ENCODE measurements around the gene CDCA5. TPM values are rescaled to one million over a fixed set of nuclear protein-coding genes. Genes with fewer than 3 reads are reported as not detected.

The CDCA5 gene, protein sequence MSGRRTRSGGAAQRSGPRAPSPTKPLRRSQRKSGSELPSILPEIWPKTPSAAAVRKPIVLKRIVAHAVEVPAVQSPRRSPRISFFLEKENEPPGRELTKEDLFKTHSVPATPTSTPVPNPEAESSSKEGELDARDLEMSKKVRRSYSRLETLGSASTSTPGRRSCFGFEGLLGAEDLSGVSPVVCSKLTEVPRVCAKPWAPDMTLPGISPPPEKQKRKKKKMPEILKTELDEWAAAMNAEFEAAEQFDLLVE
- total RNA-seq = 0.71 TPM

DNA sequence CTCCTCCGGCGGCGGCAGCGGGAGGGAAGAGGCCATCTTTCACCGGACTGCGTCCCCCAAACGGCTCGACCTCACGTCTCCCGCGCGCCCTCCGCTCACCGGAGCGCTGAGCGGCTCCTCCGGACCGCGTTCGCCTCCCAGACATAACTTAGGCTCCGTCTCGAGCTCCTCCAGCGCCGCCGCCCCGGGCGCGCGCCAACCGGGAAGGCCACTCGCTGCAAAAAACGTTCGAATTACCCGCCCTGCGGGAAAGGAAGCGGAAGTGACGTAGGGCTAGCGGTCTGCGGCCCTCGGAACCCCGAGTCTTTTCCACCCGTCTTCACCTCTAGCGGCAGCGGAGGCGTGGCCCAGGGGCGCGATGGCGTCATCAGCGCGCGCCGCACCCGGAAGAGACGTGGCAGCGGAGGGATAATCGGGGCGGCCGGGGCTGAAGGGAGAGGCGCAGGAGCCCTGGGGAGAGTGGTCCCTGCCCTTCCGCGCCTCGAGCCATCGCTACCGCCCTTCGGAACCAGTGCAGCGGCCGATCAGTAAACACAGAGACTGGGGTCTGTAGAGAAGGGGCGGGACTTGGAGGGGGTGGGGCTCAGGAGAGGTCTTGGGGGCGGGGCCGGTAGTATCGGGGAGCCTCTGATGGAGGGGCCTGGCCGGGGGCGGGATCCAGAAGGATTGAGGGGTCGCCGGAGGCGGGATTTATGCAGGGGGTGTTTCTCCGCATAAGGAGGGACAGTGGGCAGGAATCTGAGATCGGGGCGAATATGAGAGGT is at the start of gene CDCA5, which contains the start of gene ZFPL1:
CDCA5 (minus strand) TSS at position 207 of the 764 bp plus-strand sequence; CDS start at position 145, 62 bp downstream.
ZFPL1 (plus strand) TSS at position 389 of the 764 bp plus-strand sequence. CDS start 477 bp downstream, outside the sequence.
- peak; percentile 99 for ATAC-seq
- intact Hi-C loops (cut with DNase I) = no loop called here
- DNase-seq (ENCODE audit: low spot score) = peak; percentile 97

GRCh38 chr11:65132988-65133700 is 49.3 kb upstream of the CDCA5 start:
- DNase-seq (ENCODE audit: low spot score) (peak; percentile 64), ATAC-seq (no peak)
- intact Hi-C loops (cut with DNase I) = no loop called here

GRCh38 chr11:65132238-65132987 is 48.6 kb upstream of the CDCA5 start:
- ATAC-seq = no peak
- intact Hi-C loops (cut with DNase I) = no loop called here
- peak; percentile 56 for DNase-seq (ENCODE audit: low spot score)

- no peak for ATAC-seq
- peak; percentile 37 for DNase-seq (ENCODE audit: low spot score)
- intact Hi-C loops (cut with DNase I) = no loop called here
These were observed 48.0 kb upstream of the CDCA5 start for GRCh38 chr11:65131895-65132237.

DNA sequence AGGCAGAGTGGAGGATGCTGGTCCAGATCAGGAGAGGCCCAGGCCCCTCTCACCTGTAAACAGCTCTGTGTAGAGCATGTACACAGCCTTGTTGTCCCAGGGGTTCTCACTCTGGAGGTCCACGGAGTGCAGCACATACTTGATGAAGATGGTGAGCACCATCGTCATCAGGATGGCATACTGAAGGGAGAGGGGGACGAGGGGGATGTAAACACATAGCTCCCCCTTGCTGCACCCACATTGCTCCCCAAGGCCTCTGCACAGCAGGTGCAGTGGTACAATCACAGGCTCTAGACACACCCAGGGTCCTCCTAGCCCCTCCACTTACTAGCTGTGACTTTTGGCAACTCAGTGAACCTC is 47.6 kb upstream of the CDCA5 start:
- ATAC-seq (no peak), DNase-seq (ENCODE audit: low spot score) (no peak)
- intact Hi-C loops (cut with DNase I) = no loop called here

DNA sequence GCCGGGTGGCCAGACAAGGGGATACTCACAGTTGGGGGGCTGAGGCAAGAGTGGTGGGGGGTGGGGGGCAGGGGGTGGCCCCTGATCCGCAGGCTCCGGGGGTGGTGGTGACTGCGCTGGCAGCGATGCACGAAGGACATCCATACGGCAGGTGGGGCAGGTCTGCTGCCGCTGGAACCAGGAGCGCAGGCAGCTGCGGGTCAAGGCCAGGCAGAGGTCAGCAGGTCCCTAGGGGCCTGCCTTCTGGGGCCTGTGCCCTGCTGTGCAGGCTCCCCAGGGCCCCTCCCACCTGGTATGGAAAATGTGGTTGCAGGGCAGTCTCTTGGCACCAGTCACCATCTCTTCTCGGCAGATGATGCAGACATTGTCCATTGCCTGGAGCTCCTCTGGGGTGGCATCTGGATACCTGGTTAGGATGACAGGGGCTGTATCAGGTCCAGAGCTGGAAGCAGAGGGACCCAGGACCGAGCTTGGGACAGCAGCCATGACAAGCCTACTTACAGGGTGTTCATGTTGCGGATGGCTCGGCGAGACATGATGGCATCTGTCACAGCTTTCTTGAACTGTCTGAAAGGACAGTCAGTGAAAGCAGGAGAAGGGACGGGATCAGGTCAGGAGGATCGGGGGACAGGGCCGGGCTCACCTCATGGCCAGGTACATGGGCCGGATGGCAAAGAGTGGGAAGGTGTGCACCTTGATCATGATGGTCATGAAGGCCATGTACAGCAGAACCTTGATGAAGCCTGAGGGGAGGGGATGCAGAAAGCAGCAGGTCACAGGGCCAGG is 47.0 kb upstream of the CDCA5 start:
- ATAC-seq (no peak), DNase-seq (ENCODE audit: low spot score) (peak; percentile 43)
- intact Hi-C loops (cut with DNase I) = no loop called here

DNA sequence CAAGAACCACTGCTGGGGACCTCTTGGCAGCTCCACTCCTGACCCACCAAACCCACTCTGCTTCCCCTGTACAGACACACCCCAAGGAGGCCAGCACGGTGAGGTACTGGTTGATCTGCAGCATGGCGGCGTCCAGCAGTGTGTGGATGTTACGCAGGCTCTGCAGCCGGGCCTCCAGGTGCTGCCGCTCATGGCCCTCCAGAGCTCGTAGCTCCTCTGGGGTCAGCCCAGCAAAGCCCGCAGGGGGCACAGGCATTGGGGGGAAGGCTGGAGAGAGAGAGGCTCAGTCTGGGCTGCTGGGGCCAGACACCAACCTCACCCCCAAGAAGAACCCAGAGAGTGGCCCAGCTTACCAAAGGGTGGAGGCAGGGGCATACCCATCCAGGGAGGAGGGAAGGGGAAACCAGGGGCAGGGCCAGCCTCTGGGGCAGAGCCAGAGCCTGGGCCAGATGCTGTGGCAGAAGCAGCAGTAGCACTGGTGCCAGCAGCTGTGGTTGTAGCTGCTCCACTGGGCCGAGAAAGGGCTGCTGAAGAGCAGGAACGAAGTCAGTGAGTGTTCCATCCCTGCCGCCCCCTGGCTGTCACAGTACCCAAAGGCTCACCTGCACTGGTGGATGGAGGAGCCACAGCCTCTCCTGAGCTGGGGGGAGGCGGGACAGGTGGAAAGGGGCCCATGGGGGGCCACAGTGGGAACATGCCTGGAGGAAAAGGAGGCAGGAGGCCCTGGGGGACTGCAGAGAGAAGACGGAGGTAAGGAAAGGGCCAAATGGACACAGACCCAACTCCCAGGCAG is 46.0 kb upstream of the CDCA5 start:
- no peak for DNase-seq (ENCODE audit: low spot score)
- ATAC-seq = no peak
- intact Hi-C loops (cut with DNase I) = no loop called here

DNA sequence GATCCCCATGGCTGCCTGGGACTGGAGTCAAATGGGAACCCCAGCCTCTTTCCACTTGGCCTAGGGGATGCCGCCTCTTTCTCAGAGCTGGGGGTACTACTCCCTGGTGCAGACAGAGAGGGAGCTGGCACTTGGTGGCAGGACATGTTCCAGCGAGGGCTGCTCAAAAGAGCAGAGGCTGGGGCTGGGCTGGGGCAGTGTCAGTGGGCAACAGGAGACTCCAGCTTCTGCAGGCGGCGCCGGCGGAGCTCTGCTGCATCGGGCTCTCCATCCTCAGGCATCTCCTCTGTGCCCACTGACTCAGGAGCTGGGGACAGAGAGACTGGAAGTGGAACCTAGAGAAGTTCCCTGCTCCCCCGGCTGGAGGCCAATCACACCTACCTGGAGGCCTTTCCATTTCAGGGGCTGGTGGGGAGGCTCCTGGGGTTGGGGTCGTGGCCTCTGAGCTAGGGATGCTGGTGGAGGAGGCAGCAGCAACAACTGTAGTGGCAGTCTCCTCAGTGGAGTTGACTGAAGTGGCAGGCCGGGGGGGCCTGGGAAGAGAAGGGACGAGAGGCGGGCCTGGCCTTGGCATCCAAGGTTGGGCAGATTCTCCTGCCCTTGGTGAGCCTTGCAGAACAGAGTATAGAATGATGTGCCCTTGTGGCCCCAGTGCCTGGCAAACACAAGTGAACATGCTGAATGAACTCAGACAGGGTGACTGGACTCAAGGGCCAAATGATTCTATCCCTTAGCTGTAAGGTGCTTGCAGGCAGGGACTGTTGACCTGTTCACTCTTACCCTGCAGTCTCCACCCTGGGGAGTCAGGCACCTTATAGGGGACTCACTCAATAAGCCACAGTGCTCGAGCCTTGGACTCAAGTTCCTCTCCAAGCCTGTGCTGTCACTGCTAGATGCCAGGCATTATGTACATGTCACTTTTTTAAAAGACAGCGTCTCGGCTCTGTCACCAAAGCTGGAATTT is 44.6 kb upstream of the CDCA5 start:
- intact Hi-C loops (cut with DNase I) = no loop called here
- ATAC-seq = no peak
- no peak for DNase-seq (ENCODE audit: low spot score)

GRCh38 chr11:65127473-65128181 is 43.8 kb upstream of the CDCA5 start:
- DNase-seq (ENCODE audit: low spot score) (no peak), ATAC-seq (no peak)
- intact Hi-C loops (cut with DNase I) = no loop called here

DNA sequence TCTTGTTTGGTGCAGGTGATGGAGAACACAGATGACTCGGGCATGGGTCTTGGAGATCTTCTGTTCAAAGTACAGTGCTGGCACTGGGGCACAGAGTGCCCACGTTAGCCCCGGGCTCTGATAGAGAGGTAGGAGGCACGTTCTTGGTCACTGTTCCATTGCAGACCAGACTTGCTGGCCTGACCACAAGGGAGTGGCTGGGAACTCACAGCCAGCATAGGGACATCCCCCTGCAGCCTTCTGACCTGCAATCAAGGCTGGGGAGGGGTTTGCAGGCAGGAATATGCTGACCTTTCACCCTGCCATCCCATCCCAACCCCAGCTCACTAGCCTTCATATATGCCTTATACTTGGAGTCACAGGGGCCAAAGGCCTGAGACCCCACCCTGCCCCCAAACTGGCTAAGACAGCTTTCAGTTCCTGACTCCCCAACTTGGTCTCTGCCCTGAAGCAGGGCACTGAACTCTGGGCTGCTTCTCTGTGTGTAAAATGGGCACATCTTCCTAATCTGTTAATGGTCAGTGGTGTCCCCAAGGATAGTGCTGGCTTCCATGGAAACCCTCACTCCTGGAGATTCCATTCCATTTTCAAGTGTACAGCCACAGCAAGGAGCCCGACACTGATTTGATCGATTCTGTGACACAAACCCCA is 42.9 kb upstream of the CDCA5 start:
- DNase-seq (ENCODE audit: low spot score) (no peak), ATAC-seq (no peak)
- intact Hi-C loops (cut with DNase I) = no loop called here

- DNase-seq (ENCODE audit: low spot score) (peak; percentile 38), ATAC-seq (no peak)
- intact Hi-C loops (cut with DNase I) = no loop called here
These were observed 41.6 kb upstream of the CDCA5 start for GRCh38 chr11:65125197-65126056.

DNA sequence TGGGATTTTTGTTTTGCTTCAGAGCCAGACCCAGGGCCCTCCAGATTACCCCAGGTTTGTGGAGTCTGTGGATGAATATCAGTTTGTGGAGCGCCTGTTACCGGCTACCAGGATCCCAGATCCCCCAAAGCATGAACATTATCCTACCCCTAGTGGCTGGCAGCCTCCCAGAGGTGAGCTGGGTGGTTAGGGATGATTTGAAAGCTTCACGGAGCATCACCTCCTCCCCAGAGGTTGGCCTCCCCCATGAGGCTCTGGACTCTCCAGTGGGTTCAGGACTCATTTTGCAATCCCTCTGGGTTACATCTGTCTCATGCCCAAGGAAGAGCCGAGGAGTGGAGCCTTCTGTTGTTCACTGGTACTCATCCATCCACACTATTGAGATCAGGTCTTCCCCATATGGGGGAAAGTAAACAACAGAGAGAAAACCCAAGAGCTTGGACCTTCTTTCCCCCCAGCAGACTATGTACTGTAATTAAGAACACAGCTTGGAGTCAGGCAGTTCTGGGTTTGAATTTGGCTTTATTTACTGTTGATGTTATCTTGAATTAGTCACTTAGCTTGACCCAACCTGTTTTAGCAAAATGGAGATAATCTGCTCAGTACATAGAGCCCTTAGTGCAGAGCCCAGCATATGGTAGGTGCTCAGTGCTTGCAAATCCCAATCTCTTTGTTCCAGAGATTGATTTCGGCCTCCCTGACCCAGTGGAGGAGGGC is 40.8 kb upstream of the CDCA5 start:
- ATAC-seq = no peak
- intact Hi-C loops (cut with DNase I) = no loop called here
- DNase-seq (ENCODE audit: low spot score) = peak; percentile 54

- peak; percentile 95 for ATAC-seq
- peak; percentile 98 for DNase-seq (ENCODE audit: low spot score)
- intact Hi-C loops (cut with DNase I) = no loop called here
These were observed 38.2 kb upstream of the CDCA5 start, which contains the start of the genes FAU and MRPL49 for GRCh38 chr11:65121865-65122696. FAU (minus strand) TSS chr11:65122134; CDS start chr11:65121813, 321 bp downstream. MRPL49 (plus strand) TSS chr11:65122321; CDS start chr11:65122347, 26 bp downstream.

Measured in sciatic nerve (tissue), 2 donors.